GM12875 (cell line): ENCODE measurements around the gene AGXT.

Experiments
- H3K4me3 ChIP-seq: one replicate; pipeline ENCODE4 v1.5.1; 2011; ENCODE audit warnings: low read depth, low read length, control low read depth
- TF ChIP-seq, protein P1 (sequence below): IDR thresholded peaks from 2 replicates; pipeline ENCODE4 v1.5.1; 2011; ENCODE audit warnings: low read depth, mild to moderate bottlenecking, control low read depth, inconsistent platforms, low read length, moderate library complexity, borderline replicate concordance; ENCODE audit not compliant: insufficient read depth

AGXT gene

DNA sequence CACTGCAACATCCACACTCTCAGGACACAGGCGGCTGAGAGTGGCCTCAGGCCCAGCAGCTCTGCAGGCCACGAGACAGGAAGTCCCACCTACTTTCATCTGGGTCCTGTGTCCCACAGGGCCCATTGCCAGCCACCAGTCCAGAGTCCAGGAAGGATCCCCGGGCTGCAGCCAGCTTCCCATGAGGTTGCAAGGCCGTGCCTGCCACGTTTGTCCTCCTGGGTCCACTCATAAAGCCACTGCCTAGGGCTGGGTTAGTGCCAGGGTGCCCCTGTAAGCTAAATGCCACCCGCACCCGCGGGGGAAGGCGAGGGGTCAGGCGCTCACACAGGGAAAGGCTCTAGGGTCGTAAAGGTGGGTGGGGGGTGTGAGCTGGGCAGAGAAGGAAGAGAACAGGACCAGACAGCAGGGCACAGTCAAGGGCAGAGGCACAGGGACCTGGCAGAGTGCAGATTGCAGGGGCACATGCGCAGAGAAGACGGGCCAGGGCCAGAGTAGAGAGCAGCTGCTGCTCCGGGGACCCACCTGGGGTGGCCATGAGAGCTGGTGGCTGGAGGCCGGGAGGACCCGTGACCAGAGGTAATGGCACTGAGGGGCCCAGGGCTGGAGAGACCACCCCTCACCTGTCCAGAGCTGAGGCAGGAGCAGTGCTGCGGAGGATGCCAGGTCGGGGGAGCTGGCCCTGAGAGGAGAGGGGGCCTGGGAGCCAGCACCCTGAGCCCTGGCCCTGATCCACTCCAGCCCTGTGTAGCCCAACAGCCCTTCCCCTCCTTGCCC, 8.0 kb downstream of the AGXT start:
- H3K4me3 ChIP-seq, result no peak overlapping the region
- TF ChIP-seq, protein P1, sequence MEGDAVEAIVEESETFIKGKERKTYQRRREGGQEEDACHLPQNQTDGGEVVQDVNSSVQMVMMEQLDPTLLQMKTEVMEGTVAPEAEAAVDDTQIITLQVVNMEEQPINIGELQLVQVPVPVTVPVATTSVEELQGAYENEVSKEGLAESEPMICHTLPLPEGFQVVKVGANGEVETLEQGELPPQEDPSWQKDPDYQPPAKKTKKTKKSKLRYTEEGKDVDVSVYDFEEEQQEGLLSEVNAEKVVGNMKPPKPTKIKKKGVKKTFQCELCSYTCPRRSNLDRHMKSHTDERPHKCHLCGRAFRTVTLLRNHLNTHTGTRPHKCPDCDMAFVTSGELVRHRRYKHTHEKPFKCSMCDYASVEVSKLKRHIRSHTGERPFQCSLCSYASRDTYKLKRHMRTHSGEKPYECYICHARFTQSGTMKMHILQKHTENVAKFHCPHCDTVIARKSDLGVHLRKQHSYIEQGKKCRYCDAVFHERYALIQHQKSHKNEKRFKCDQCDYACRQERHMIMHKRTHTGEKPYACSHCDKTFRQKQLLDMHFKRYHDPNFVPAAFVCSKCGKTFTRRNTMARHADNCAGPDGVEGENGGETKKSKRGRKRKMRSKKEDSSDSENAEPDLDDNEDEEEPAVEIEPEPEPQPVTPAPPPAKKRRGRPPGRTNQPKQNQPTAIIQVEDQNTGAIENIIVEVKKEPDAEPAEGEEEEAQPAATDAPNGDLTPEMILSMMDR, result no peak

DNA sequence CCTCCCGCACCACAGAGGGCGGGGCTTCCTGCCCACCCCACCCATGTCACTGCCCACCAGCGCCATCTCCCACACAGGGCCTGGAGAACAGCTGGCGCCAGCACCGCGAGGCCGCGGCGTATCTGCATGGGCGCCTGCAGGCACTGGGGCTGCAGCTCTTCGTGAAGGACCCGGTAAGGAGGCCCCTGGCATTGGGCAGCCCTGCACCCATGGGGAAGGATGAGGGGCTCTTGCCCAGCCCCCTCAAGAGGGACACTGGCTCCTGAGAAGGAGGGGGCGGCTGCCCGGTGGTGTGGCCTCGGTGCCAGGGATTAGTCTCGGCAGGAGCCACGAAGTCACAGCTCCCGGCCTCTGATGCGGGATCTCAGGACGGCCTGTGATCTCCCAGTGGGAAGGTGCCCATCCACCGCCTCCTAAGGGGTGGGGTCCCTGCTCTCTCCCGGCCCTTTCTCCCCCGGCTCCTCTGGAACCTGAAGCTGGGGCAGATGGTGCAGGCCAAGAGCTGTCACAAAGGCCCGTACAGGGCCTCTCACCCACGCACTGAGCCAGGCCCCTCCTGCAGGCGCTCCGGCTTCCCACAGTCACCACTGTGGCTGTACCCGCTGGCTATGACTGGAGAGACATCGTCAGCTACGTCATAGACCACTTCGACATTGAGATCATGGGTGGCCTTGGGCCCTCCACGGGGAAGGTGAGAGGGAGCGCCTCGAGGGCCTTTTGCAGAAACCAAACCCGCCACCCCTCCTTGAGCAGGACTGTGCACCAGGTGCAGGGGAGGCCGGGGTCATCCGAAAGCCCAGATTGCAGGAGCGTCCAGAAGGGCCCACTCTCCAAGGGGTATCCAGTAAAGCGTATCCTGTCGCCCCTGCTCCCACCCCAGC, 9.1 kb downstream of the AGXT start:
- H3K4me3 ChIP-seq, result no peak overlapping the region
- TF ChIP-seq, protein P1, result no peak

DNA sequence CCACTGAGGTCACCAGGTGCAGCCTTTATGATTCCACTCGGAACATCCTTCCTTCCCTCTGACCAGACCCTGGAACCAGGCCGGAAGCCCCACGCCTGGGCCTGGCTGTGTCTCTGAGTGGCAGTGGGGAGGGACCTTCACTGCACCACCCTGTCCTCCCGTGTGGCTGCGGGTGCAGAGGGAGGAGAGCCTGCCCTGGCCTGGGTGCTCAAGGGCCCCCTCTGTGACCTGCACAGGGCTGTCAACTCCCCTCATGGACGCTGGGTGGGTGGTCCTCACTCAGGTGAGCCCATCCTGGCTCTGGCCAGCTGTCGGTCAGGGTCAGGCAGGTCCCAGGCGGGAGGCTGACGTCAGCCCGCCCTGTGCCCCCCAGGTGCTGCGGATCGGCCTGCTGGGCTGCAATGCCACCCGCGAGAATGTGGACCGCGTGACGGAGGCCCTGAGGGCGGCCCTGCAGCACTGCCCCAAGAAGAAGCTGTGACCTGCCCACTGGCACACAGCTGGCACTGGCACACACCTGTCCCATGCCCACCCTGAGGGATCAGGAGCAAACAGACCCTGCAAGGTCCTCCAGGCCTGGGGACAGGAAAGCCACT, 9.8 kb downstream of the AGXT start:
- TF ChIP-seq, protein P1, result no peak
- no peak overlapping the region for H3K4me3 ChIP-seq

DNA sequence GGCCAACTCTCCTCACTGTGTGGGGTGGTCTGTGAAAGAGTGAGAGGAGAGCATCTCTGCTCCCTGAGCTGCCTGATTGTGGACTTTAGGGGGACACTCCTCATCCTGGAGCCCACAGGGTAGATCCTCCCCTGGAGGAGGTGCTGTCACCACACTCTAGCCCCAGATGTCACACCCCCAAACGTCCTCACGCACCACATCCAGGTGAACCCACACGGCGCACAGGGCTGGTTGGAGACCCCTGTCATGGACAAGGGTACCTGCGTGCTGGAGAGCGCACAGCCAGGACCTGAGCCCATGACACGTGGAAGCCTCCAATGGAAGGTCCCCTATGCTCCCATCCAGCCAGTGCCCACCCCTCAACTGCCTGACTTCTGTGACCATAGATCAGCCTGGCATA, 10.5 kb downstream of the AGXT start:
- H3K4me3 ChIP-seq, result no peak overlapping the region
- TF ChIP-seq, protein P1, result no peak

DNA sequence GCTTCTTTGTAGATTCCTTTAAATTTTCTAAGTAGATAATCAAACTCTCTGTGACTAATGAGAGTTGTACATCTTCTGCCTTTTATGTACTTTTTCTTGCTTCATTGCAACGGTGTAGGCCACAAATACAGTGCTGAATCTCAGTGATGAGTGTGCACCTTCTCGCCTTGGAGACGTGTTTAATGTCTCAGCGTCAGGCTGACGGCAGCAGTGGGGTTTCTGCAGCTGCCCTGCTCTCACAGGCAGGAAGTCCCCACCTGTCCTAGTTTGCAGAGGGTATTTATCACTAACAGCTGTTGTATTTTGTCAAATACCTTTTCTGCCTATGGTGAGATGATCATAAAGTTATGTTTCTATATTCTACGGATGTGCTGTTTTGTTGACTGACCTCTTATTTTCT, 13.3 kb downstream of the AGXT start:
- TF ChIP-seq, protein P1, result no peak
- H3K4me3 ChIP-seq, result no peak overlapping the region

DNA sequence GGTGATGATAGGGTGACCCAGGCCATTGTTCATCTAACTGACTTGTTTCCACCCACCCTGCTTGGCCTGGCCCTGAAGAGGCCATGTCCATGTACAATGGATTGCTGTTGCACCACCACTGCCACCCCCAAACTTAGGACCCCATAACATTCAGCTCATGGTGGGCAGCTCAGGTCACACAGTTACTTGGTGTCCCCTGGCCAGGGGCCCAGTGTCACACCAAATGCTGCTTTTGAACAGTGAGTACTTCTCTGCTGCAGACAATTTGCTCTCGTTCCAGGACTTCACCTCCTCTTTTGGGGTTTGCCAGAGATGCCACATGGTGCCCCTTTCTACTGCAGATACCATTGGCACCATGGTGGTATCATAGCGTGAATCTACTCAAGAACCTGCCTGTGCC, 15.6 kb downstream of the AGXT start:
- no peak overlapping the region for H3K4me3 ChIP-seq
- TF ChIP-seq, protein P1, result no peak
